ENCODE results near the gene FAM187B.

DNA sequence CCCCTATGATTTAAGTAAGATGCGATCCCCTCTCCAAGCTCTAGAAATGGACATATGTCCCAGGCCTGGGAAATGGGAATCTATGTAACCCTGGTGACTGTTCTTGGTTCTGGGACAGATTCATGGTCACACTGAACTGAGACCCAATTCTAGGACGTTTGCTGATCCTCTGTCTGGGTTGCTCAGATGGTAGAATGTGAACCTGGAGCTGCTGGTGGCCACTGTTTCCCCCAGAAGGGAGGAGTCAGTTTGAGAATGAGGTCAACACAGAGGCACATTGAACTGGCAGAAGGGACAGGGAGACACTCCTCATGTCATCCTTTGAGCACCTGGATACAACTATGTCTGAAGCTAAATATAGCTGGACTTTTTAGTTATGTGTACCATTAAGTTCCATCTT lies 29.1 kb downstream of the FAM187B start:
- TF ChIP-seq, protein P1, sequence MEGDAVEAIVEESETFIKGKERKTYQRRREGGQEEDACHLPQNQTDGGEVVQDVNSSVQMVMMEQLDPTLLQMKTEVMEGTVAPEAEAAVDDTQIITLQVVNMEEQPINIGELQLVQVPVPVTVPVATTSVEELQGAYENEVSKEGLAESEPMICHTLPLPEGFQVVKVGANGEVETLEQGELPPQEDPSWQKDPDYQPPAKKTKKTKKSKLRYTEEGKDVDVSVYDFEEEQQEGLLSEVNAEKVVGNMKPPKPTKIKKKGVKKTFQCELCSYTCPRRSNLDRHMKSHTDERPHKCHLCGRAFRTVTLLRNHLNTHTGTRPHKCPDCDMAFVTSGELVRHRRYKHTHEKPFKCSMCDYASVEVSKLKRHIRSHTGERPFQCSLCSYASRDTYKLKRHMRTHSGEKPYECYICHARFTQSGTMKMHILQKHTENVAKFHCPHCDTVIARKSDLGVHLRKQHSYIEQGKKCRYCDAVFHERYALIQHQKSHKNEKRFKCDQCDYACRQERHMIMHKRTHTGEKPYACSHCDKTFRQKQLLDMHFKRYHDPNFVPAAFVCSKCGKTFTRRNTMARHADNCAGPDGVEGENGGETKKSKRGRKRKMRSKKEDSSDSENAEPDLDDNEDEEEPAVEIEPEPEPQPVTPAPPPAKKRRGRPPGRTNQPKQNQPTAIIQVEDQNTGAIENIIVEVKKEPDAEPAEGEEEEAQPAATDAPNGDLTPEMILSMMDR (IDR thresholded peaks at IDR 0.05 in 4 of 5, conservative IDR thresholded peaks at IDR 0.05 in 1 of 5), result no peak
- TF ChIP-seq POLR2A (IDR thresholded peaks at IDR 0.05), result no peak
